NCI-H2107 treated with DMSO at 0.1 percent for 48 hours (cell line): ENCODE results near the gene CTSC.
"Not testable (repeated sequence)": the region's sequence is repeated elsewhere in the genome, so short reads cannot be mapped to it uniquely, and the experiment has no call there.

Experiments
- DNase-seq: peaks from one replicate; lab custom pipeline; 2025; ENCODE audit not compliant: unreplicated experiment; lab: John Stamatoyannopoulos, UW

The CTSC gene

GRCh38 chr11:88284336-88285050 lies 53.0 kb downstream of the CTSC start:
- no peak for DNase-seq

- no peak for DNase-seq
Observed at GRCh38 chr11:88282747-88283515, 54.6 kb downstream of the CTSC start.

- DNase-seq = no peak
Observed at GRCh38 chr11:88281317-88281712, 56.2 kb downstream of the CTSC start.

- DNase-seq = no peak
Observed at GRCh38 chr11:88280673-88281316, 56.7 kb downstream of the CTSC start.

- DNase-seq = no peak
Observed at GRCh38 chr11:88277349-88277915, 60.1 kb downstream of the CTSC start.

- DNase-seq = no peak
Observed at GRCh38 chr11:88275636-88276035, 61.9 kb downstream of the CTSC start.

- no peak for DNase-seq
Observed at GRCh38 chr11:88266919-88267318, 70.6 kb downstream of the CTSC start.

GRCh38 chr11:88266157-88266556 lies 71.4 kb downstream of the CTSC start:
- no peak for DNase-seq

GRCh38 chr11:88259431-88259830 lies 78.1 kb downstream of the CTSC start:
- no peak for DNase-seq

GRCh38 chr11:88252208-88252607 lies 85.3 kb downstream of the CTSC start:
- DNase-seq = no peak

GRCh38 chr11:88250566-88251242 lies 86.8 kb downstream of the CTSC start:
- no peak for DNase-seq

GRCh38 chr11:88249706-88250105 lies 87.8 kb downstream of the CTSC start:
- DNase-seq = no peak

- DNase-seq = no peak
Observed at GRCh38 chr11:88246696-88247095, 90.8 kb downstream of the CTSC start.

- not testable (repeated sequence) for DNase-seq
Observed at GRCh38 chr11:88245576-88245975, 92.0 kb downstream of the CTSC start.
